Astrocyte (in vitro differentiated cells and primary cell): ENCODE measurements around the gene ADD3. TPM values are rescaled to one million over a fixed set of nuclear protein-coding genes. Genes with fewer than 3 reads are reported as not detected.

ENCODE experiments used
- DNase-seq: peaks from one replicate; pipeline ENCODE4 v3.0.0-alpha.2; 2010; ENCODE audit warnings: low read depth
- FAIRE-seq: peaks from 2 replicates; lab custom pipeline; 2011; peaks lifted over from hg19 to GRCh38; lab: Jason Lieb, UNC
- H2AFZ ChIP-seq: 2 replicates; pipeline ENCODE4 v1.6.0; 2012; ENCODE audit warnings: low read depth, low read length, inconsistent platforms
- H3K27ac ChIP-seq: 2 replicates; pipeline ENCODE4 v1.5.1; 2011; ENCODE audit warnings: low read depth, low read length, inconsistent platforms
- H3K27me3 ChIP-seq: 2 replicates; pipeline ENCODE4 v1.6.0; 2011; ENCODE audit warnings: low read length, inconsistent platforms; ENCODE audit not compliant: insufficient read depth
- H3K36me3 ChIP-seq: 2 replicates; pipeline ENCODE4 v1.5.1; 2011; ENCODE audit warnings: low read length, inconsistent platforms; ENCODE audit not compliant: insufficient read depth
- H3K4me1 ChIP-seq: 2 replicates; pipeline ENCODE4 v1.5.1; 2011; ENCODE audit warnings: low read length, inconsistent platforms; ENCODE audit not compliant: insufficient read depth
- H3K4me2 ChIP-seq: 2 replicates; pipeline ENCODE4 v1.6.0; 2012; ENCODE audit warnings: low read length, inconsistent platforms
- H3K4me3 ChIP-seq: 2 replicates; pipeline ENCODE4 v1.5.1; 2011; ENCODE audit warnings: low read depth, mild to moderate bottlenecking, low read length, inconsistent platforms; ENCODE audit not compliant: insufficient read depth
- H3K79me2 ChIP-seq: 2 replicates; pipeline ENCODE4 v1.6.0; 2012; ENCODE audit warnings: mild to moderate bottlenecking, low read length, inconsistent platforms; ENCODE audit not compliant: insufficient read depth
- H3K9ac ChIP-seq: 2 replicates; pipeline ENCODE4 v1.6.0; 2012; ENCODE audit warnings: mild to moderate bottlenecking, low read length, inconsistent platforms
- H3K9me3 ChIP-seq: 2 replicates; pipeline ENCODE4 v1.5.1; 2012; ENCODE audit warnings: low read depth, mild to moderate bottlenecking, low read length, inconsistent platforms; ENCODE audit not compliant: insufficient read depth
- H4K20me1 ChIP-seq: 2 replicates; pipeline ENCODE4 v1.6.0; 2012; ENCODE audit warnings: low read length, inconsistent platforms; ENCODE audit not compliant: insufficient read depth
- H3K27ac Mint-ChIP-seq: one replicate; pipeline ENCODE4 v1.8.0; 2021; ENCODE audit warnings: mild to moderate bottlenecking, mixed read lengths; ENCODE audit not compliant: unreplicated experiment
- H3K27me3 Mint-ChIP-seq: one replicate; pipeline ENCODE4 v1.8.0; 2021; ENCODE audit warnings: low read depth, mixed read lengths; ENCODE audit not compliant: unreplicated experiment
- H3K36me3 Mint-ChIP-seq: one replicate; pipeline ENCODE4 v1.8.0; 2021; ENCODE audit warnings: low read depth, mixed read lengths; ENCODE audit not compliant: unreplicated experiment
- H3K4me1 Mint-ChIP-seq: one replicate; pipeline ENCODE4 v1.8.0; 2021; ENCODE audit warnings: low read depth, mixed read lengths; ENCODE audit not compliant: unreplicated experiment
- H3K4me3 Mint-ChIP-seq: one replicate; pipeline ENCODE4 v1.8.0; 2021; ENCODE audit warnings: mild to moderate bottlenecking, moderate library complexity, mixed read lengths; ENCODE audit not compliant: unreplicated experiment
- H3K9me3 Mint-ChIP-seq: one replicate; pipeline ENCODE4 v1.8.0; 2021; ENCODE audit warnings: mild to moderate bottlenecking, mixed read lengths; ENCODE audit not compliant: unreplicated experiment
- CTCF ChIP-seq: IDR thresholded peaks from 2 replicates; pipeline ENCODE4 v1.5.1; 2011; ENCODE audit warnings: low read depth, mild to moderate bottlenecking, inconsistent platforms, low read length, moderate library complexity; ENCODE audit not compliant: insufficient read depth
- EZH2 ChIP-seq: IDR thresholded peaks from 2 replicates; pipeline ENCODE4 v1.6.1; 2012; ENCODE audit warnings: mild to moderate bottlenecking, low read length, inconsistent platforms; ENCODE audit not compliant: insufficient read depth
- total RNA-seq: library from RNA; stranded (reverse); gene quantifications from 2 replicates; pipeline ENCODE4 v1.2.1, GENCODE V29; 2021

Gene ADD3
- total RNA-seq, 1 donor from 2014 or later: 127 TPM

- no peak overlapping the region for H3K27ac Mint-ChIP-seq
- DNase-seq: no peak
Measured at GRCh38 chr10:110103921-110104461, 96.2 kb downstream of the ADD3 start.

GRCh38 chr10:110105873-110106272 is 98.1 kb downstream of the ADD3 start:
- H3K4me2 ChIP-seq: no peak overlapping the region
- H3K4me3 ChIP-seq: no peak overlapping the region
- H3K36me3 ChIP-seq: peaks cover 2% of the 10 kb centered on the region
- no peaks in the 10 kb centered on the region for H3K9me3 Mint-ChIP-seq
- no peaks in the 10 kb centered on the region for H3K4me1 ChIP-seq
- H3K9ac ChIP-seq: no peak overlapping the region
- no peak for TF ChIP-seq EZH2
- TF ChIP-seq CTCF: no peak
- H3K9me3 ChIP-seq: no peaks in the 10 kb centered on the region
- no peaks in the 10 kb centered on the region for H3K4me1 Mint-ChIP-seq
- H3K79me2 ChIP-seq: no peaks in the 10 kb centered on the region
- peaks cover 13% of the 10 kb centered on the region for H3K36me3 Mint-ChIP-seq
- no peak overlapping the region for H3K27ac Mint-ChIP-seq
- H3K27me3 ChIP-seq: no peaks in the 10 kb centered on the region
- no peak overlapping the region for H3K4me3 Mint-ChIP-seq
- no peak overlapping the region for H3K27ac ChIP-seq
- H3K27me3 Mint-ChIP-seq: no peaks in the 10 kb centered on the region
- peaks cover 5% of the 10 kb centered on the region for H4K20me1 ChIP-seq
- FAIRE-seq (no peak), DNase-seq (no peak)
- no peak overlapping the region for H2AFZ ChIP-seq

More at GRCh38 chr10:110103921-110104461, 96.2 kb downstream of the ADD3 start:
- Histone ChIP-seq H3K36me3 (peaks cover 2% of the 10 kb centered on the region), H4K20me1 (no peaks in the 10 kb centered on the region), H3K9me3 (no peaks in the 10 kb centered on the region), H3K27me3 (no peaks in the 10 kb centered on the region), H2AFZ (no peak overlapping the region), H3K9ac (no peak overlapping the region), H3K4me2 (no peak overlapping the region), H3K4me3 (no peak overlapping the region), H3K27ac (no peak overlapping the region), H3K4me1 (no peaks in the 10 kb centered on the region), H3K79me2 (peaks cover 2% of the 10 kb centered on the region)
- no peak for FAIRE-seq
- H3K4me1 Mint-ChIP-seq: peaks cover 2% of the 10 kb centered on the region
- H3K4me3 Mint-ChIP-seq: no peak overlapping the region
- H3K9me3 Mint-ChIP-seq: no peaks in the 10 kb centered on the region
- no peaks in the 10 kb centered on the region for H3K27me3 Mint-ChIP-seq
- TF ChIP-seq EZH2 (no peak), CTCF (no peak)
- peaks cover 11% of the 10 kb centered on the region for H3K36me3 Mint-ChIP-seq

GRCh38 chr10:110107430-110107829 is 99.6 kb downstream of the ADD3 start:
- Histone ChIP-seq H3K4me3 (no peak overlapping the region), H4K20me1 (peaks cover 5% of the 10 kb centered on the region), H3K4me1 (no peaks in the 10 kb centered on the region), H3K79me2 (no peaks in the 10 kb centered on the region), H3K36me3 (peaks cover 3% of the 10 kb centered on the region), H3K4me2 (no peak overlapping the region), H3K27ac (no peak overlapping the region), H3K27me3 (no peaks in the 10 kb centered on the region), H2AFZ (no peak overlapping the region), H3K9me3 (no peaks in the 10 kb centered on the region), H3K9ac (no peak overlapping the region)
- H3K4me1 Mint-ChIP-seq: no peaks in the 10 kb centered on the region
- peaks cover 16% of the 10 kb centered on the region for H3K36me3 Mint-ChIP-seq
- no peaks in the 10 kb centered on the region for H3K27me3 Mint-ChIP-seq
- FAIRE-seq (no peak), DNase-seq (no peak)
- no peaks in the 10 kb centered on the region for H3K9me3 Mint-ChIP-seq
- no peak overlapping the region for H3K4me3 Mint-ChIP-seq
- TF ChIP-seq EZH2: no peak
- no peak overlapping the region for H3K27ac Mint-ChIP-seq
